Measurements from ENCODE around the gene TWNK. TPM values are rescaled to one million over a fixed set of nuclear protein-coding genes. Genes with fewer than 3 reads are reported as not detected.

TWNK gene
- total RNA-seq, 1 experiment from 2014 or later, result 28.2 TPM

DNA sequence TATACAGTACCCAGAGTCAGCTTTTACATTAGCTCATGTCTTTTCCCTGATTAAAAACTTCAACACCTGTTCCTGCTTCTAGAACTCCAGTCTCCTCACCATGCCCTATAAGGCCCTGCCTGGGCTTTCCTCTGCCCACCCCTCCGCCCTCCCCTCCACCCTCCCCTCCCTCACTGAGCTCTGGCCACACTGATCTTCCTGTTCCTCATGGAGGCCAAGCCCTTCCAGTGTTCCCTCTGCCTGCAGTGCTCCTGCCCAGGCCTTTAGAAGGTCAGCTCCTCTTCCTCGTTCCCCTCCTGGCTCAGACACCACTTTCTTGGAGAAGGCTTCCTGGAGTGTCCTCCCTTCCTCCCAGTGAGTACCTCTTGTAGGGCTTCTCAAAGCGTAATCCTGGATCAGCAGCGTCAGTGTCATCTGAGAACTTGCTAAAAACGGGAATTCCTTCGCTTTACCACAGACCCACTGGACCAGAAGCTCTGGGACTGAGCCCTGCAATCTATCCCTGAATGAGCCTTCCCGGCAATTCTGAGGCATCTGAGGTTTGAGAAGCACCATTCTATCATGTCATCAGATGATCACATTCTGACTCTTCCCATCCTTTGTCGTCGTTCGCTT is 39.9 kb downstream of the TWNK start (continued):
- no peak for TF ChIP-seq GTF2I (CRISPR knock-in tag; conservative IDR thresholded peaks at IDR 0.05)

DNA sequence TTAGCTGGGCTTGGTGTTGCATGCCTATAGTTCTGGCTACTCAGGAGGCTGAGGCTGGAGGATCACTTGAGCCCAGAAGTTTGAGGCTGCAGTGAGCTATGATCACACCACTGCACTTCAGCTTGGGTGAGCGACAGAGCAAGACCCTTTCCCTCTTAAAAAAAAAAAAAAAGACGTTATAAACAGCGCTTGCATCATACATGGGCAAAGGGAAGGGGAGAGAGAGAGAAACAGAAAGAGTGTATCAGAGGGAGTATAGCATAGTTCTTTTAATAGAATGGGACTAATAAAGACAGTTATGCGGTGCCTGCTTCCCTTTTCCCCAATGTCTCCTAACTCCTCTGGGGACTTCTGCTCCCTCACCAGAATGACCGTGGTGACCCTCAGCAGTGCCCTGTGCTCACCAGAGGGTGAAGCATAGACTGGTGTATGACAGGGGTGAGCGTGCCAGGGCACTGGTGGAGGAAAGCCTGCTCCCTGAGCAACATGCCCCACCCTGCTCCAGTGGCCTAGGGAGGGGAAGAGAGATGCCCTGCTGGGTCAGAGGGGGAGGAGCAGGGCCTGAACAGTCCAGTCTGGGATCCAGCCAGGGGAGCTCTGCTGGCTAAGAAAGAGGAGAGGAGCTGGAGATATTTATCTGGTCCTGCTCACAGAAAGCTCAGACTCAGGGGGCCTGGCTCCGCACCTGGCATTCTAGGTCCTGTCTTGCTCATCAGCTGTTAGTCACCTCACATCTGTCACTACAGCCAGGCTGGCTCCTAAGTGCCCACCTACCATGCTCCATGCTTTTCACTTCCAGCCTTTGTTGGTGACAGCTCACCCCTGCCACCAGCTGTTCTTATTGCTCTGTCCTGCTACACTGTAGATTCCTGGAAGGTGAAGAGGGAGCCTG is 41.3 kb downstream of the TWNK start:
- no peak for ATAC-seq
- ChIA-PET CTCF (interaction anchor here (0.6 to 6.9 kb wide), 14 partner anchors 10 to 67 kb away, joined by 3 to 219 read pairs (median 12); partner anchors contain the start of gene SEMA4G), POLR2A (no interaction called here)
- Mint-ChIP-seq H3K9me3 (no peaks in the 10 kb centered on the region), H3K4me3 (no peak overlapping the region), H3K4me1 (peaks cover 36% of the 10 kb centered on the region), H3K27ac (no peak overlapping the region), H3K36me3 (no peaks in the 10 kb centered on the region), H3K27me3 (ENCODE audit: low read depth) (peaks cover 39% of the 10 kb centered on the region)
- no peak for TF ChIP-seq GTF2I (CRISPR knock-in tag; conservative IDR thresholded peaks at IDR 0.05)
- DNase-seq (ENCODE audit: low spot score), result no peak

- H3K36me3 Mint-ChIP-seq, result no peaks in the 10 kb centered on the region
- ChIA-PET CTCF (interaction anchor here (0.6 to 6.9 kb wide), 24 partner anchors 9 to 1114 kb away, joined by 3 to 219 read pairs (median 4); partner anchors contain the start of genes LZTS2 and SEMA4G), POLR2A (interaction anchor here (1.1 kb wide), 1 partner anchor 31 kb away, joined by 3 read pairs; no protein-coding TSS in a partner anchor)
- H3K4me1 Mint-ChIP-seq, result peaks cover 36% of the 10 kb centered on the region
- no peak overlapping the region for H3K27ac Mint-ChIP-seq
- DNase-seq (ENCODE audit: low spot score) (no peak), ATAC-seq (peak; percentile 7)
- H3K4me3 Mint-ChIP-seq, result no peak overlapping the region
- H3K9me3 Mint-ChIP-seq, result no peaks in the 10 kb centered on the region
- TF ChIP-seq, protein P1, sequence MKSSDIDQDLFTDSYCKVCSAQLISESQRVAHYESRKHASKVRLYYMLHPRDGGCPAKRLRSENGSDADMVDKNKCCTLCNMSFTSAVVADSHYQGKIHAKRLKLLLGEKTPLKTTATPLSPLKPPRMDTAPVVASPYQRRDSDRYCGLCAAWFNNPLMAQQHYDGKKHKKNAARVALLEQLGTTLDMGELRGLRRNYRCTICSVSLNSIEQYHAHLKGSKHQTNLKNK (CRISPR knock-in tag; IDR thresholded peaks at IDR 0.05), result no peak
- TF ChIP-seq E2F1 (CRISPR knock-in tag; IDR thresholded peaks at IDR 0.05), result no peak
- no peak for TF ChIP-seq ZNF317 (CRISPR knock-in tag; IDR thresholded peaks at IDR 0.05; ENCODE audit: borderline replicate concordance, low read depth)
- no peak for TF ChIP-seq NFE2L1 (CRISPR knock-in tag; IDR thresholded peaks at IDR 0.05)
- no peak for TF ChIP-seq JAZF1 (CRISPR knock-in tag; IDR thresholded peaks at IDR 0.05)
- no peak for TF ChIP-seq GTF2I (CRISPR knock-in tag; conservative IDR thresholded peaks at IDR 0.05)
- TF ChIP-seq ZNF219 (CRISPR knock-in tag; IDR thresholded peaks at IDR 0.05; ENCODE audit: borderline replicate concordance), result no peak
- TF ChIP-seq PRDM15 (CRISPR knock-in tag; IDR thresholded peaks at IDR 0.05), result no peak
- TF ChIP-seq ZNF671 (CRISPR knock-in tag; IDR thresholded peaks at IDR 0.05), result no peak
- no peak for TF ChIP-seq ZNF425 (CRISPR knock-in tag; conservative IDR thresholded peaks at IDR 0.05)
- TF ChIP-seq ERG (CRISPR knock-in tag; IDR thresholded peaks at IDR 0.05), result no peak
- TF ChIP-seq JUN (CRISPR knock-in tag; IDR thresholded peaks at IDR 0.05), result no peak
- no peak for TF ChIP-seq TP53 (CRISPR knock-in tag; IDR thresholded peaks at IDR 0.05)
- peaks cover 49% of the 10 kb centered on the region for H3K27me3 Mint-ChIP-seq (ENCODE audit: low read depth)
Observed at GRCh38 chr10:101029520-101030295, 42.4 kb downstream of the TWNK start.
